ENCODE data around the gene SLC7A11.
"Not testable (repeated sequence)": the region's sequence is repeated elsewhere in the genome, so short reads cannot be mapped to it uniquely, and the experiment has no call there.

The SLC7A11 gene

DNA sequence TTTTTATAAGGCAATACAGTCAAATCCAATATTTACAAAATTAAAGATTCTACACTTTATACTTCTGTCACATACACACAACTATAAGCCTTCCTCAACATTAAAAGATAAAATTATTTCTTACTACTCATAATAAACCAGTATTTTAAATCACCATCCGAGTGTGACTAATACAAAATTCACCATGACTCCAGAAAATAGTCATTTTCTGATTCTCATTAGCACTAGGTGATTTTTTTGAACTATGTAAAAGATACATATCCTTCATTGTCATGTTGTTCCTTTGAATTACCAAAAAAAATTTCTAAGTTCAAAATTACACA lies 646 bp upstream of the SLC7A11 start:
- no peak for DNase-seq (ENCODE audit: low read depth)

DNA sequence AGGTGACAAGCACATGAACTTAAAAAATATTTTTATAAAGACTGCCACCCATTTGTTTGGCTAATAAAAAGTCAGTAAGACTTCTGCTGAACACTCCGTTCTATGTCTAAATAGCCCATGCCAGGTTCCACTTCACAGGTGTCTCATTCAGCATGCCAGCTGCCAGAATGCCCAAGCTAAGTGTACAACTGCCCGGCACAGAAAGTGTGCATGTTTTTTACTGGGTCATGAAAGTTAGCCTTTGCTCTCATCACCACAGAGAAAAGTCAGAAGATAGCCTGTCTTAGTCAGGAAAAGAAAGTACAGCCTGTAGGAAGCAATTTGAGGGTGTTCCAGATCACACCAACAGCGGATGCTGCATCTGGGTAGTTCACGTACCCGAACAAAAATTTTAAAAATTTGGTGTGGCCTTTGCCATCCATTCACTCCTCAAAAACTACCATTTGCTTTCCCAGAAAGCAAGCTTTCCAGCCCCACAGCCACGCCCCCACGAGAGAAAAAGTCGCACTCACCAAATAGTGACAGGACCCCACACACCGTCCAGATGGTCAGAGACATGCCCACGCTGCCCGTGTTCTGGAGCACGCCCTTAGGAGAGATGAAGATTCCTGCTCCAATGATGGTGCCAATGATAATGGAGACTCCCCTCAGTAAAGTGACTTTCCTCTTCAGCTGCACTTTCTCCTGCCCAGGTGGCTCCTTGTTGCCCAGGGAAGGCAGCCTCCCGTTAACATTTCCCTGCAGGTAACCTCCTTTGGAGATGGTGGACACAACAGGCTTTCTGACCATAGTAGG lies 671 bp downstream of the SLC7A11 start:
- DNase-seq (ENCODE audit: low read depth) = no peak

DNA sequence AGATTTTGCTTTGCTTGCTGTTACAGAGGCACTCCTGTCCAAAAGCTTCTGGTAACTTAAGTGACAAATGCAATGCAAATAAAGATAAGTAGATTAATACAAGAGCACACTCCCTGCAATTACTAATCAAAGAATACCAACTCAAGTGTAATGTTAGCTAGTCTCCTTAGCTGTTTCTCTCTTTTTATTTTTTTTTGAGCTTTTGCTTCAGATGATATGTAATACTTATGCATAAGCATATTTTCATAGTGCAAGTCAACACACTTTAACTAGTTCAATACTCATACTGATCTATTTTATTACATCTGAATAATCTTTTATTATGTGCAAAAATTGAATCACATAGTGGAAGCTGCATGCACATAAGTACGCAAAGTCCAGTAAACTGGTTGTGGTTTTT lies 2.7 kb downstream of the SLC7A11 start:
- no peak for DNase-seq (ENCODE audit: low read depth)

DNA sequence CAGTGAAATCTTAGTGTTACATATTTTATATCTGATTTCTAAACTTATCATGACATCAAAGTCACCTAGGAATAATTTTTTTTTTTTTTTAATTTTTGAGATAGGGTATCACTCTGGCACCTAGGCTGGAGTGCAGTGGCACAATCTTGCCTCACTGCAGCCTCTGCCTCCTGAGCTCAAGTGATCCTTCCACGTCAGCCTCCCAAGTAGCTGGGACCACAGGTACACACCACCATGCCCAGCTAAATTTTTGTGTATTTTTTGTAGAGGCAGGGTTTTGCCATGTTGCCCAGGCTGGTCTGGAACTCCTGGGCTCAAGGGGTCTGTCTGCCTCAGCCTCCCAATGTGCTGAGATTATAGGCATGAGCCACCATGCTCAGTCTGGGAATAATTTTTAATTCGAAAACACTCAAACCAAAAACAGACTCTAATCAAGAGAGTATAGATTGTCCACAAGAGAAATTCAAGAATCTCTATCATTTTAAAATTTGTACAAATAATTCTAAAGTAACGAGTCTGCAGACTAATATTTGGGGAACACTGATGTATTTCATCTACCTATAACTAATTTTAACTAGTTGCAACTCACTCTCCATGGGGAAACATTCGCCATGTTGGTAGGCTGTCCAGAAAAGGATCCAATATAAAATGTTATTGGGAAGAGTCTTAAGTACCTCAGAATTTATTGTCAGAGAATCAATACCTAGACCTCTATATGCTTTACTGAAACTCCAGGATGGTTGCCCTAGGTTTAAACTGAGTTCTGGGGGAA lies 3.4 kb downstream of the SLC7A11 start:
- no peak for DNase-seq (ENCODE audit: low read depth)

DNA sequence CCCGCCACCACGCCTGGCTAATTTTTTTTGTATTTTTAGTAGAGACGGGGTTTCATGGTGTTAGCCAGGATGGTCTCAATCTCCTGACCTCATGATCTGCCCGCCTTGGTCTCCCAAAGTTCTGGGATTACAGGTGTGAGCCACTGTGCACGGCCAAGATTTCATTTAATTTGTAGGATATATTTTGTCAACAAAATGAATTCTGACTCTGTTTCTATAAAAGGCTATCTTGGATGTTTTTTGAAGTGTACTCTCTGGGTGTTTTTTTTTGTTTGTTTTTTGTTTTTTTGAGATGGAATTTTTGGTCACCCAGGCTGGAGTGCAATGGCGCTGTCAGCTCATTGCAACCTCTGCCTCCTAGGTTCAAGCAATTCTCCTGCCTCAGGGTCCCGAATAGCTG lies 5.0 kb downstream of the SLC7A11 start:
- not testable (repeated sequence) for DNase-seq (ENCODE audit: low read depth)

DNA sequence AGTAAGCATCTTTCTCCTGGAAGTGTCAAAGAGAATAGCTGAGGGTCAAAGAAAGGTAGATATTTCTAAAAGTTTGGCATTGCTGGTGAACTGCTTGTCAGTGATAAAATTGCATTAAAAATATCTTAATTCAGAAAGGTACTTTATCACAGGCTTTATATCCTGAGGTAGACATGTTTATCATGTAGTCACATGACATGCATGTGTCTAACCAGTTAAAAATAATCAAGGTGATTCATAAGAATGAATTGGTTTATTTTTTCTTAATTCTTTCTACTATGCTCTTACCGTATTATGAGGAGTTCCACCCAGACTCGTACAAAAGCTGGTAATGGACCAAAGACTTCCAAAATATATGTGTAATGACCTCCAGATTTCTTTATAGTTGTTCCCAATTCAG lies 6.1 kb downstream of the SLC7A11 start:
- no peak for DNase-seq (ENCODE audit: low read depth)

DNA sequence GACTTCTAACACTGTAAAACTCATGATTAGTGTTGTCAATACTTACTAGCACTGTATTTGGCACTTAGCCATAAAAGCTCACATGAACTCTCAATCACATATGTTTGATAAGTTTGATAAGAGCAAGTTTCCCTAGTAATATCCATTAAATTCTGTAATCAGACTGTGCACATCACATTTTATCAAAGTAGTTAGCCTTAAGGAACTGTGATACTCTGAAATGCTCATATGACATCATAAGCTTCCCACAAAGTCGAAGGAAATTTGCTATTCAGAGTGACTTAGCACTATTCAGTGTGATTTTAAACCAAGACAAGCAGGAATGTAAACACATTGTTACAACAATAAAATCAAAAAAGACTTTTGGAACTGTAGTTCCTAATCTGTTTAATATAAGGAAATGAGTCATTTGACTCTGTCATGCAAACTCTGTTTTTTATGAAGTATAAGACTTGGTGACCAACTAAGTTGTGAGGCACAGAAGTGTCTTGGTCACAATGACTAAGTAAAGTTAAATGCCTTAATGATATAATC lies 6.7 kb downstream of the SLC7A11 start:
- no peak for DNase-seq (ENCODE audit: low read depth)

DNA sequence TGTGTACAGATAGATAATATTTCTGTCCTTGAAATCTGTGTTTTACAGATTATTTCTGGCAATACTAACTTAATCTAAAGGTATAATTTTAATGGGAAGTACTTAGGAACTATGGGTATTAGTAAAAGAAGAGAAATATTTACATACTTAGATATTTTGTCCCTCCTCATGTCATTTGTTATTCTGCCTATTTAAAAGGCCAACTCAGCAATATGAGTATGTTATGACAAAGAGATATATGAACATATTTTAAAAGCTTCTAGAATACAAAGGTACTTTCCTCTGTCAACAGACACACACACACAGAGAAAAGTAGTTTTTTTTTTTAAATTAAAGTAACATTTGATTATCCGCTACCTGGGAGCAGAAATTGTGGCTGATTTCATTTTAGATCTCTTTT lies 7.9 kb downstream of the SLC7A11 start:
- DNase-seq (ENCODE audit: low read depth) = no peak

DNA sequence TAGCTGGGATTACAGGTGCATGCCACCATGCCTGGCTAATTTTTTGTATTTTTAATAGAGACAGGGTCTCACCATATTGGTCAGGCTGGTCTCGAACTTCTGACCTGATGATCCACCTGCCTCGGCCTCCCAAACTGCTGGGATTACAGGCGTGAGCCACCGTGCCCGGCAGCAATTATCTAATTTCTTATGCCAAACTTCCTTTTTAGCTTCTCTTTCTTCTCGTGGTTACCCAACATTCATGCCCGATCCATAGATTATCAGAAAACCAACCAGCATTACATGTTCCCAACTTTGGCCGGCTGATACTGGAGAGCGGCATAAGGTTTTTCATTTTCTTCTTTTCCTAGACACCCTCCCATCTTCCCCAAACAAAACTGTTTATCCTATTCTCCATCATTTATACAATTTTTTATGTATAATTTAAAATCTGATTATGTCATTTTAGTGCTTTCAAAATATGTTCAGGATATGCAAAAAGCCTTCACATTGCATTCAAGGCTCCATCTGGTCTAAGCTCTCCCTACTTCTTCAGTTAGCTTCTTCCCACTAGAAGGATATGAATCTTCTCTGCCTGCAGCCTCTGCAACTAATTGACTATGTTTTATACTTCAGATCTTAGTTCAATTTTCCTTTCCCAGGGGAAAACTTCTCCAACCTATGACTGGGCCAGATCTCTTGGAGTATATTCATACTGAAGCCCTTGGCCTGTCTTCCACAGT lies 8.7 kb downstream of the SLC7A11 start:
- DNase-seq (ENCODE audit: low read depth) = no peak

DNA sequence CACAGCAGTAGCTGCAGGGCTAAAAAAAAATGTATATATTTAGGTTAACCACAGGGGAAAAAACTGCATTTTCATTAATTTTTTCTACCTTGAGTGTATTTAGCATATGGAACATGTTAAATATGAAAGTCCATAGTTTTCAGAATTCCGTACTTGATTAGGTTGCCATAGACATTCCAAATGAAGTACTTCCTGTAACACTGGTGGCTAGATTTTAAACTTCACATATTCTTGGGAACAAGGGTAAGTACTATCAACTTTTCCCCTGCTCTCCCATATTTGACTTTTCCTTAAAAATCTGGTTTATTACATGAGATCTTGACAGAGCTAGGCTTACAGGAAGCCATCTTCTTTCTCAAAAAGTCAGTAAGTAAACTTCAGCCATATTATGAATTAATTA lies 9.8 kb downstream of the SLC7A11 start:
- no peak for DNase-seq (ENCODE audit: low read depth)

DNA sequence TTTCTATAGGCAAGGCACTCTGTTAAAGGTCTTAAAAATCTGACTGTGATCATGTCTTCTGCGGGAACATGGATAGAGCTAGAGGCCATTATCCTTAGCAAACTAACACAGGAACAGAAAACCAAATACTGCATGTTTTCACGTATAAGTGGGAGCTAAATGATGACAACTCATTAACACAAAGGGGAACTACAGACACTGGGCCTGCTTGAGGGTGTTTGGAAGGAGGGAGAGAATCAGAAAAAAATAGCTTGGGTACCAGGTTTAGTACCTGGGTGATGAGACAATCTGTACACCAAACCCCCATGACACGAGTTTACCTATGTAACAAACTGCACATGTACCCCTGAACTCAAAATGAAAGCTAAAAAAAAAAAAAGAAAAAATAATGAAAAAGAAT lies 12.1 kb downstream of the SLC7A11 start:
- DNase-seq (ENCODE audit: low read depth) = no peak

DNA sequence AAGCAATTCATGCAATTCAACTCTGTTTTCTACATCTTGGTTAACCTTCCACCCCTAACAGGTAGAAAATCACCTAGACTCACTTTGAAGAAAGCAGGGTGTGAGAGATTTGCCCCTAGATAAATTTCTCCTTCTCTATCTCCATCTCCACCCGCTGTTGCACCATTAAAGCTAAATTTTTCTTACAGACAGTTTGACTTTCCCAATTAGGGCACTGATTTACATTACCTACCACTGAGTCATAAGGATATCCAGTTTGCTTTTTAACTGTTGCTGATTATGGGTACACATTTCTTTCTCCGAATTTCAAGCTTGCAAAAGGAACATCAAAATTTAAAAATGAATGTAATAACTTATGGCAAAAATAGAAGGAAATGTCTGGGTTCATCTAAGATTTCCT lies 13.0 kb downstream of the SLC7A11 start:
- DNase-seq (ENCODE audit: low read depth) = no peak

DNA sequence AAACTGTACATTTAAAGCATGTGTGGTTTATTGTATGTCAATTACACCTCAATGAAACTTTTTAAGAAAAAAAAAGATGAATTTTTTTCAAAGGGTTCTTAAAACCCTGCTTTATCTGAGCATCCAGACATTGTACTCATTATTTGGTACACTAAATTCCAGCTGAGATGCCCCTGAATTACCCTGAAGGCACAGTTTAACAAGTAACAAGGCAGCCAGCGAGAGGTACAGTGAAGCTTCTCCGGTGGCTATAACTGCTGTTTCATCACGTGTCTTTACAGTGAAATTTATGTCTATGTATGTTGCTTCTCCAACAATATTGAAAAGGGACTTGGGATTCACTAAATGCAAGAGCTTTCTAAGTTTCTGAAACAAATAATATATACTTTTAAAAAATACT lies 15.8 kb downstream of the SLC7A11 start:
- DNase-seq (ENCODE audit: low read depth) = no peak

DNA sequence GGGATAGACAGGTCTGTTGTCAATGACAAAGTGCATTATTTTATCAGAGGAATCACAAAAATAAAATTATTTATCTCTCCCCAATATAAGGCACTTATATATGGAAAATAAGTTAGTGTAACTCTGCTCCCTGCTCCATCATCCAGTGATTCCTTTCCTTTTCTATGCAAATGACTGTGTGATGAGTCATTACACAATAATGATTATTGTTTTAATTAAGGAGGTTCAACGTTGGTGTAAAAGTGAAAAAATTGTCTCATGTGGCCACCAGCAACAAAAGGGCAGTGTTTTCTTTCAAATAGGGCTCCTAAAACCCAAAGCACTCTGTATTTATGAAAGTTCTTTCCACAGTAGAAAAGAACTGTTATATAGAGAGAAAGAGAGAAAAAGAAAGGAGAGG lies 16.7 kb downstream of the SLC7A11 start:
- DNase-seq (ENCODE audit: low read depth) = no peak

DNA sequence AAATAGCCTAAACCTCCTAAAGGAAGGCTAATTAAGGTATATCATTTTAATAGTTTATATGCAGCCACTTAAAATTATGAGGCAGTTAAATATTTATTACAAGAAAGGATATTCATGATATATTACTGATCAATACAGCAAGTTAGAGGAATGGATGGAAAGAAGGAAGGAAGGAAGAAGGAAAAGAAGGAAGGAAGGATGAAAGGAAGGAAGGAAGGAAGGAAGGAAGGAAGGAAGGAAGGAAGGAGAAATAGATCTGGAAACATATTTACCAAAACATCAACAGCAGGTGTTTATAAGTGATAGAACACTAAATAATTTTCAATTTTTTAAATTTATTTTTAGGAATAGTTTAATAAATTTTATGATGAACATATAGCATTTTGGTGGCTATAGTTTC lies 17.5 kb downstream of the SLC7A11 start:
- DNase-seq (ENCODE audit: low read depth) = no peak

DNA sequence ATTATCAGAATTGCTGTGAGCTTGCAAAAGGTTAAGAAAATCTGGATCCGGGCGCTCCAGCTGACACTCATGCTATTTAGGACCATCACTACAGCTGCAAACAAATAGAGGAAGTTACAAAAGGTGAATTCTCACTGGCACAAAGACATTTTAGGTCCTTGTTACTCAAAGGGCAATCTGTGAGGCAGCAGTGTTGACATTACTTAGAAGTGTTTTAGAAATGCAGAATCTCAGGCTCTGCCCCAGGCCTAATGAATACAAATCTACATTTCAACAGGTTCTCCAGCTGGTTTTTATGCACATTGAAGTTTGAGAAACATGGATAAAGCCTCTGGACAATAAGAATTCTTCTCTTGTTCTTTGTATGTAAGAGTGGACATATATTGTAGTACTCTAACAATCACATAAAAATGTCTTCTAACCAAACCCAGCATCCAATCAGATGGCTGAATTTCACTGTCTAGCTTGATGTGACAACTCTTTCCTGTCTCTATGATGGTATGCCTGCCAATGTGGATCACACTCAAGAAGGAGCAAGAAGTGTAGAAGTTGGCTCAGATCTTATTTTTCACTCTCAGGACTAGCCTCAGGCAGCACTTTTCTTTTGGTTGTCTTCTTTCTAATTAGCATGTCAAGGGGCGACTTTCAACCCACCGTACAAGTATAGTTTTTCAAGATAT lies 18.8 kb downstream of the SLC7A11 start:
- DNase-seq (ENCODE audit: low read depth) = no peak

DNA sequence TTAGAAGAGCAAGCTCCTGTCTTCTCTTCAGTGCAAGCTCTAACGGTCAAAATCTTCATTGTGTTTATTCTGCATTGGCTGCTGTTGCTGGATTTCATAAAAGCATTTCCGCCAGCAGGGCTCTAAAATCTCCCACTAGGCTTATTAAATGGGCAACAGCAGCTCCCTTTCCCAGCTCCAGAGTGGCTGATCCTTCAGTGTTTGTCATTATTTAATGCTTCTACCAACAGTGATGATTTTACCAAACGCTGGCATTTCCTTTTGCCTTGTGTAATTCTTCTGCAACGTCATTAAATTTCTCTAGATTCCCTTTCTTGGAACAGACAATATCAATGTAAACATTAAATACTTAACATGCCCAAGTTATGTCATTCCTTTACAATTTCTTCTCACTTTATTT lies 20.1 kb downstream of the SLC7A11 start:
- DNase-seq (ENCODE audit: low read depth) = no peak

DNA sequence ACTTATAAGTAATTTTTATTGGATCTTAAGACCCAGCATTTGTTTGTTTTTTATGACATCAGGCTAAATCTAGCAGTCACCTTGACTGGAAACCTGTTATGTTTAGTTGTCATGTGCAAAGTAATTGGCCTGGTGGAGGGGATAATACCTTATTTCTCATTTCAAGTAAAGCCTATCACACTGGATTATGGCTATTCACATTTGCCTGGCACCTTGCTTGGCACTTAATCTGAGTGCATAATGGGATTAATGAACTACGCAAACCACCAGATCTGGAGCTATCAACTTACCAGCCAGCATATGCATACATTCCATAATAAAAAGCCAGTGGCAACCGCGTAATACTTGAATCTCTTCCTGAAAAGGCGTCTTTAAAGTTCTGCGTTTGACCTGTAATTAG lies 23.2 kb downstream of the SLC7A11 start:
- no peak for DNase-seq (ENCODE audit: low read depth)

DNA sequence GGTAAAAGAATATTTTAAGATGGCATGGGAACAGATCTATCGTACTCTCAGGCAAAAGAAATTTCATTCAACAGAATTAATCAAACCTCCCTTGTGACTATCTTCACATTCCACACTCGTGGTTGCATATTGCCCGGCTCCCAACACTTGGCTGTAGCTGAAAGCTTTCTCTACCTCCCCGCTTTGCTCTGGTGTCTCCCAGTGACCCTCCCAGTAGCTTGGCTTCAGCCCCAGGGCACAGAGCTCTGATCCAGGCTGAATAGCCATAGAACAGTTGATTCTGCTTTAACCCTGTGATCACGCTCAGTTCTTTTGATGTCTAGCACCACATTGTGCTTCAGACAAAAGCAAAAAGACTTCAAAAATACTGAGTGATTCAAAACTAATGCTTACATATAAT lies 24.6 kb downstream of the SLC7A11 start:
- DNase-seq (ENCODE audit: low read depth) = no peak

DNA sequence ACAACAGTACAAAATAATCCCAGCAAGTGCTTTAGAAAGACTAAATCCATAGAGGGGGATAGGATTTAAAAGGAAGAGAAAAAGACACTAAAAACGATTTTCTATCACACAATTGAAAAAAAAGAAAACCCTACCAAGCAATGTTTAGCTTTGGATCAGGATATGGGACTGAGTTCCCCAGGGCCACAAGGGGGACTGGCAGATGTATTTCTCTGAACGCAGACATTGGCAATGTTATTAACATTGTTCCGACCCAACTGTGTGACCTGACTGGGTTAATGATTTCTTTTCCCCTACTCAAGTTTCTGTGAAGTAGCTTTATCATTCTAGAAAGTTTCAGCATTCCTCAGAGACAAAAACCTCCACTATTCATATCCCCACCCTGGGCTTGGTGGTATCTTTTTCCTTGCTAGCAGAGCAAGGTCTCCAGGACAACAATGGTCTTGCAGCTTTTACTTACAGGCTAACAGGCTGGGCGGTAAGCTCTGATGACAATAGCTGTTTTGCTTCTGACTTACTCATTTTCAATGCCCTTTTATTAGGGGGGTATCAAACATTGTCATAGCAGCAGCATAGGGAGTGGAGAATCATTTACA lies 25.8 kb downstream of the SLC7A11 start:
- no peak for DNase-seq (ENCODE audit: low read depth)

DNA sequence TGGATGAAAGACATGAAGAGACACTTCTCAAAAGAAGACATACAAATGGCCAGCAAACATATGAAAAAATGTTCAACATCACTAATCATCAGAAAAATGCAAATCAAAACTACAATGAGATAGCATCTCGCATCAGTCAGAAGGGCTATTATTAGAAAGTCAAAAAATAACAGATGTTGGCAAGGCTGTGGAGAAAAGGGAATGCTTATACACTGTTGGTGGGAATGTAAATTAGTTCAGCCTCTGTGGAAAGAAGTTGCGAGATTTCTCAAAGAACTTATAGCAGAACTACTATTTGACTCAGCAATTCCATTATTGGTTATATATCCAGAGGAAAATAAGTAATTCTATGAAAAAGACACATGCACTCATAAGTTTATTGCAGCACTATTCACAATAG lies 31.6 kb downstream of the SLC7A11 start:
- DNase-seq (ENCODE audit: low read depth) = not testable (repeated sequence)

DNA sequence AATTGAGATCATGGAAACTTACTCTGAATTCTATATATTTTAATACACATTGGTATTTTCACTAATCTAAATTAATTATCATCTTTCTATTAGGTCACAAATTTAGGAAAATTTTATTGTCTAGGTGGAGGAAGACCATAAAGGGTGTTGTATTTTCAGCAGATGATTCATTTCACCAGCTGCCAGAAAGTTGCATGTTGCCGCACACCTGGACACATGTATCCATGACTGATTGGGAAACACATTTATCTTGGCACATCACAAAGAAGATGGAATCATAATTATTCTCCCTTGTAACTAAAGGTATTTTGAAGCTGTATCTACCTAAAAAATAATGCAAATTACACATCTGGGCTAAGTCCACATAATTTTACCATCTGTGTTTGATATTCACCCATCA lies 33.1 kb downstream of the SLC7A11 start:
- no peak for DNase-seq (ENCODE audit: low read depth)
